T-helper 22 cell (primary cell): ENCODE results near the gene CPEB3.

Experiments
- DNase-seq: peaks from one replicate; pipeline ENCODE4 v3.0.0-alpha.2; 2020; ENCODE audit warnings: low read depth

CPEB3 gene

GRCh38 chr10:92103376-92104090 is 187.3 kb downstream of the CPEB3 start:
- DNase-seq: no peak

GRCh38 chr10:92102601-92103213 is 188.2 kb downstream of the CPEB3 start:
- DNase-seq: no peak

GRCh38 chr10:92094960-92095359 is 195.9 kb downstream of the CPEB3 start:
- no peak for DNase-seq

DNA sequence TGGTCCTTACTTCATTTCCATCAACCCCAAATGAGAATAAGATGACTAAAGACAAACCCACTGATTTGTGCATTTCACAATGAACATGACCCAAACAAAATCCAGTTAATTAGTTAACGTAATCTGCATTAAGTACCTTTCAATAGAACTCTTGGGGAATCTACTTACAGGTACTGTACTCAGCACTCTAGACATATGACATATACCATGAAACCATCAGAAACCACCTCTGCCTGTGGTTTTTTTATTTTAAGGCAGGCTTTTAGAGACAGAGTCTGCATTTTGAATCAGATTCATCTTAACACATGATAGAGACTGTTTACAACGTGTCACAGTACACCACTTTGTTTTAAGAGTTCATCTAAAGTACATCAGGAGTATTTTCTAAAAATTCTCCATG is 198.9 kb downstream of the CPEB3 start:
- no peak for DNase-seq

DNA sequence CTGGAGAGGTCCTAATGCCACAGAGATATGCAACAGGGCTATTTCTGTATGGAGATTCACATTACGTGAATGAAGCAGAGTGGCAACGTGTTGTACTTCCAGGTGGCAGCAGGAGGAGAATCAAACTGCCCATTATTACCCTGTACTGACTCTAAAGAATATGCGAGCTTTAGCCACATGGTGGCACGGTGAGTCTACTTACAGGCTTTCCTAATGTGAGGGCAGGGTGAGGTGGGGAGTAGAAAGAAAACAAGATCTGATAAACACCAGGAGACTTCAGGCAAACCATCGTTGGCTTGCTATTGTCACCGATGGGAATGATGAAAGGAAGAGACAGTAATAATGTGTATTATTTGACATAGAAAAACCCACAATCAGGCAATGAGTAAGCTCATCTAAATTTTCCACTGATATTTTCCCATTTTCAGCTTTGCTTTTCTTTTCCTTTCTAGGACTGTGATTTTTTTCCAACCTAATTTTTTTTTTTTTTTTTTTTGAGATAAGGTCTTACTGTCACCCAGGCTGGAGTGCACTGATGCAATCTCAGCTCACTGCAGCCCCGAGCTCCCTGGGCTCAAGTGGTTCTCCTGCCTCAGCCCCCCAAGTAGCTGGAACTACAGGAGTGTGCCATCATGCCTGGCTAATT is 203.0 kb downstream of the CPEB3 start:
- peak; percentile 2 for DNase-seq

- DNase-seq: no peak
Observed at GRCh38 chr10:92082583-92083280, 208.1 kb downstream of the CPEB3 start.

- no peak for DNase-seq
Observed at GRCh38 chr10:92081641-92082040, 209.2 kb downstream of the CPEB3 start.

- no peak for DNase-seq
Observed at GRCh38 chr10:92080244-92080643, 210.6 kb downstream of the CPEB3 start.

- no peak for DNase-seq
Observed at GRCh38 chr10:92079003-92079402, 211.9 kb downstream of the CPEB3 start.

DNA sequence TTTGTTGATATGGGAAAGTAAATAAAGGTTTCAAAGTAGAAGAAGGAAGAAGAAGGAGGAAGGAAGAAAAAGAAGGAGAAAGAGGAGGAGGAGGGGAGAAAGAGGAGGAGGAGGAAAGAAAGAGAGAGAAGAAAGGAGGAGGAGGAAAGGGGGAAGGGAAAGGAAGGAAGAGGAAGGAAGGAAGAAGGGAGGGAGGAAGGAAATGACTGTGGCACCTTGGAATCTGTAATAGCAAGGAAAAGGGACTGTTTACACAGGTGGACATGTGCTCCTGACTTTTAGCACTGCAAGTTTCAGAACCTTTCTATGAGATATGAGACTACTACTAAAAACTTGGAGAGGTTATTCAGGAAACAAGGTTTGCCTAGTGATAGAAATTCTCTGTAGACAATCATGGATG is 214.2 kb downstream of the CPEB3 start:
- no peak for DNase-seq

DNA sequence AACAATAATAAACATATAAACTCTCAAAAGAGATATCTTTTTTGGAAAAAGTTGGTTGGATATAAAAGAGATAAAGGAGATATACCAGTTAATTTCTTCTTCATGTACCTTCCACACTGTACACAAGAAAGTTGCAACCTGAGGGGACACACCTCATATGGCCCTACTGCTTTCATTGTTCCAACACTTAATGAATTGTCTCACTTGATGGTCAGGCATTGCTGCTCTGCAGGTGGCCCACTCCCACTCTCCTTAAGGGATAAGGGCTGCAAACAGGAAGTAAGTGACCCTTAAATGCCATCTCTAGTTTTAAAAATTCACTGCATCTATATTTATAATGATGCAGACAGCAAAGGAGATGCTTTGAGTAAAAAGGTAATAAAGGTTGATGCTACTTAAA is 215.0 kb downstream of the CPEB3 start:
- DNase-seq: no peak

DNA sequence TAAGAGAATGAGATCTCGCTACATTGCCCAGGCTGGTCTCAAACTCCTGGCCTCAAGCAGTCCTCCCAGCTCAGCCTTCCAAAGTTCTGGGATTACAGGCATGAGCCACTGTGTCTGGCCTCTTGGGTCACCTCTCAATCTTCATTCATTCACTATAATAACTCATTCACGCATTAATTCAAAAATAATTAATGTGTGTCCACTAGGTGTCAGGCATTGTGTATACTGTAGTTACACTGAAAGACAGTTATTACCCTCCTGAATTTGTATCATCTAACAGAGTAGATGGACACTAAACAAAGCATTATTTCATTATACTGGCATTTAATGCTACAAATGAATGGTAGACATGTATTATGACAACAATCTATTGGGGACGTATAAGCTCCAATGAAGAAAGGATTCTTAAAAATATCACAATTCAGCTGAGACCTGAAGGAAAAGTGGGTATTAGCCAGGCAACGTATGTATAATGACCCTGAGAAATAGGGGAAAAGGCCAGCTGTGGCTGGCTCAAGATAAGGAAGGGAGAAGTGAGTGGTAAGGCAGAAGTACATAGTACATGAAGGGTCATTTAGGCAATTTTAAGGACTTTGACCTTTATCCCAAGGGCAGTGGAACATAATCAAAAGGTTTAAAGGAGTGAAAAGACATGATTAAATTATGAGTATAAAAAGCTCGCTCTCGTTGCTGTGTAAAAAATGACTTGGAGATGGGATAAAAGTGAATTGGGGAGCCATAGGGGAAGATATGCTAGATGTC is 216.6 kb downstream of the CPEB3 start:
- no peak for DNase-seq

GRCh38 chr10:92068900-92069299 is 222.0 kb downstream of the CPEB3 start:
- DNase-seq: no peak

DNA sequence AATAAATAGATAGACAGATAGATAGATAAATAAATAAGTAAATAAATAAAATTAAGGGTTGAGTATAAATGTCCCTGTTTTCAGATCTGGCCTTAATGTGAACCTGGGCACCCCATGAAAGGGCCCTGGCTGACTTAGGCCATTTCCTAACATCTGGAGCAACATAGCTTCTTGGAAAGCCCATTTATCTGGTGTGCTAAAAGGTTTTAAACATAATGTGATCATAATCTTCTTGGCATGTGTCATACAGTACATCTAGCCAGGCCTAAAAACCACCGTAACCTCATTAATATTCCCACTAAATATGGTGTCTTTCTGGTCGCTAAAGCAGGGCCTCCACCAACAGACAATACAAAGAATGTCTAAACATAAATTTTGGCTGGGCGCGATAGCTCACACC is 224.5 kb downstream of the CPEB3 start:
- DNase-seq: no peak

GRCh38 chr10:92064506-92064905 is 226.4 kb downstream of the CPEB3 start:
- DNase-seq: no peak

- DNase-seq: no peak
Observed at GRCh38 chr10:92062273-92062672, 228.6 kb downstream of the CPEB3 start.

DNA sequence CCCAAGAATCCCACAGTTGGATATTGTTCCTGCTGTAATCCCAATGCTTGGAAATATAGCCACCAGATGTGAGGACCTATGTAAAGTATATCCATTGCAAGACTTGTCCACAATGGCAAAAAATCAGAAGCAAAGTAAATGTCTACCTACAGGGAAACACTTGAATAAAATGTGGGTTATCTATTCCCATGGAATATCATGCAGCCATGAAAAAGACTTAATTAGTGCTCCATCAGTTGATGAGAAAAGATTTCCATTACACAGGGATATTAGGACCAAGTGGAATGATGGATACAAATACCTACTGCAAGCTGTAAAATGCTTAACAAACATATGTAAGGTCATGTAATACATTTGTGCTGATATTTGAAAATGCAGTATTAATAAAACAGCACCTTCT is 236.1 kb downstream of the CPEB3 start:
- DNase-seq: no peak

GRCh38 chr10:92052741-92053140 is 238.1 kb downstream of the CPEB3 start:
- DNase-seq: no peak

- no peak for DNase-seq
Observed at GRCh38 chr10:92052088-92052487, 238.8 kb downstream of the CPEB3 start.

- no peak for DNase-seq
Observed at GRCh38 chr10:92047215-92047614, 243.7 kb downstream of the CPEB3 start.

DNA sequence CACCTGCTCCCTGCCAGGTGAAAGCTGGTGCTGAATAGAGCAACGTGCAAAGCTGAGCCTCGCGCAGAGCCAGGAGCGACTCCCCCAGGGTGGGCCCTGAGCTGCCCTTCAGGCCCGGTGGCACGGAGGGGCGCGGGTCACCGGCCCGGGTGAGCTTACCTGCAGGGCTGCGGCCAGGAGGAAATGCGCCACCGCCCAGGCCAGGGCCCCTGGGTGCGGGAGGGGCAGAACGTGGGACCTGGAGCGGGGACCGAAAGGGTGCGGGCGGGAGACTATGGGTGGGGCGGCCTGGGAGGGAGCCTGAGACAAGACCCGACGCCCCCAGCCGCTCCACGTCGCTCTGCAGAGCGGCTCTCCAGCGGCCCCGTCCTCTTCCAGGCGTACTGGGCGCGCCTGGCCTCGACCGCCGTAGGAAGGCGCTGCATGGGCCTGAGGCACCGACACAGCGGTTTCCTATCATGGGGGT is 245.2 kb downstream of the CPEB3 start:
- DNase-seq: no peak

DNA sequence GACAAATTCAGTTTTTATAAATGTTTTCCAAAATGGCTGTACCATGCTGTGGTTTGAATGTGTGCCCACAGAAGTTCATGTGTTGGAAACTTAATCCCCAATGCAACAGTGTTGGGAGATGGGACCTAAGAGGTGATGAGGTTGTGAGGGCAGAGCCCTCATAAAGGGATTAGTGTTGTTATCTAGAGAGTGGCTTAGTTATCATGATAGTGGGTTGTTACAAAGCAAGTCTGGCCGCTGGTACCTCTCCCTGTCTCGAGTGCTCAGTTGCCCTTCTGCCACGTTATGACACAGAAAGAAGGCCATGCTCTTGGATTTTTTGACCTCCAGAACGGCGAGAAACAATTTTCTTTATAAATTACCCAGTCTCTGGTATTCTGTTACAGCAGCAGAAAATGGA is 248.3 kb downstream of the CPEB3 start:
- DNase-seq: no peak
